Measurements from ENCODE around the gene CCDC188. TPM values are rescaled to one million over a fixed set of nuclear protein-coding genes. Genes with fewer than 3 reads are reported as not detected.

CCDC188 gene
- total RNA-seq, 1 experiment from 2014 or later = not detected

GRCh38 chr22:20157430-20158183 lies 6.8 kb upstream of the CCDC188 start:
- no peak overlapping the region for H2BK20ac ChIP-seq (ENCODE audit: low read depth, low read length, poor library complexity, severe bottlenecking)
- H3K9me3 ChIP-seq (ENCODE audit: control insufficient read depth, low read depth, low read length) = no peaks in the 10 kb centered on the region
- H3K27me3 Mint-ChIP-seq (ENCODE audit: low read depth) = no peaks in the 10 kb centered on the region
- no peaks in the 10 kb centered on the region for H3K36me3 Mint-ChIP-seq (ENCODE audit: insufficient read depth in 1 of 3, low read depth in 3 of 3)
- no peak overlapping the region for H2BK12ac ChIP-seq (ENCODE audit: insufficient read length, low read depth, low read length)
- no peak overlapping the region for H4K8ac ChIP-seq (replicated peaks; ENCODE audit: insufficient read length, low read depth, low read length)
- H3K79me1 ChIP-seq (ENCODE audit: insufficient read depth, low read depth, low read length, poor library complexity, severe bottlenecking) = no peaks in the 10 kb centered on the region
- H3K23ac ChIP-seq (ENCODE audit: insufficient read length, low read depth, low read length) = no peak overlapping the region
- H2BK120ac ChIP-seq (ENCODE audit: low read depth, low read length, poor library complexity, severe bottlenecking) = no peak overlapping the region
- no peak overlapping the region for H2BK15ac ChIP-seq (ENCODE audit: low read depth, low read length)
- no peak overlapping the region for H4K91ac ChIP-seq (ENCODE audit: insufficient read length, low read depth, low read length)
- no peak overlapping the region for H4K5ac ChIP-seq (ENCODE audit: insufficient read length, low read depth, low read length)
- H3K4ac ChIP-seq (ENCODE audit: low read depth, low read length) = no peak overlapping the region
- no peak overlapping the region for H3K4me2 ChIP-seq (ENCODE audit: insufficient read depth, insufficient read length, low read length)
- no peak overlapping the region for H3K14ac ChIP-seq (ENCODE audit: insufficient read depth, low read length)
- peaks cover 5% of the 10 kb centered on the region for H3K23me2 ChIP-seq (ENCODE audit: insufficient read length, low read depth, low read length, poor library complexity, severe bottlenecking)
- H3K4me1 ChIP-seq (ENCODE audit: insufficient read depth, low read length) = no peaks in the 10 kb centered on the region
- no peaks in the 10 kb centered on the region for H3K27me3 ChIP-seq (ENCODE audit: insufficient read depth, low read length)
- H3T11ph ChIP-seq (ENCODE audit: low read length) = no peak overlapping the region
- H3K9ac ChIP-seq (ENCODE audit: extremely low read depth, insufficient read length, low read length) = no peak overlapping the region
- no peak overlapping the region for H2BK5ac ChIP-seq (ENCODE audit: insufficient read length, low read length)
- no peak overlapping the region for H2AK5ac ChIP-seq (ENCODE audit: insufficient read length, low read length)
- H3K4me1 Mint-ChIP-seq = peaks cover 6 to 14% of the 10 kb centered on the region in 2 experiments
- no peaks in the 10 kb centered on the region for H3K79me2 ChIP-seq (ENCODE audit: insufficient read depth, low read length)
- WGBS (ENCODE audit: extremely low coverage, insufficient read length, low lambda C conversion rate) = no CpG with 5 or more reads among the region's 15 CpGs
- TF ChIP-seq, protein P1, sequence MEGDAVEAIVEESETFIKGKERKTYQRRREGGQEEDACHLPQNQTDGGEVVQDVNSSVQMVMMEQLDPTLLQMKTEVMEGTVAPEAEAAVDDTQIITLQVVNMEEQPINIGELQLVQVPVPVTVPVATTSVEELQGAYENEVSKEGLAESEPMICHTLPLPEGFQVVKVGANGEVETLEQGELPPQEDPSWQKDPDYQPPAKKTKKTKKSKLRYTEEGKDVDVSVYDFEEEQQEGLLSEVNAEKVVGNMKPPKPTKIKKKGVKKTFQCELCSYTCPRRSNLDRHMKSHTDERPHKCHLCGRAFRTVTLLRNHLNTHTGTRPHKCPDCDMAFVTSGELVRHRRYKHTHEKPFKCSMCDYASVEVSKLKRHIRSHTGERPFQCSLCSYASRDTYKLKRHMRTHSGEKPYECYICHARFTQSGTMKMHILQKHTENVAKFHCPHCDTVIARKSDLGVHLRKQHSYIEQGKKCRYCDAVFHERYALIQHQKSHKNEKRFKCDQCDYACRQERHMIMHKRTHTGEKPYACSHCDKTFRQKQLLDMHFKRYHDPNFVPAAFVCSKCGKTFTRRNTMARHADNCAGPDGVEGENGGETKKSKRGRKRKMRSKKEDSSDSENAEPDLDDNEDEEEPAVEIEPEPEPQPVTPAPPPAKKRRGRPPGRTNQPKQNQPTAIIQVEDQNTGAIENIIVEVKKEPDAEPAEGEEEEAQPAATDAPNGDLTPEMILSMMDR (conservative IDR thresholded peaks at IDR 0.05) = no peak
- no peak overlapping the region for H3K27ac ChIP-seq (ENCODE audit: insufficient read length, low read depth, low read length)
- H3K9me3 Mint-ChIP-seq = peaks cover 0 to 6% of the 10 kb centered on the region in 2 experiments; a peak in 1 of 5 replicates
- H3K56ac ChIP-seq (ENCODE audit: insufficient read length, low read depth, low read length) = no peak overlapping the region
- H2AFZ ChIP-seq (ENCODE audit: low read length) = no peak overlapping the region
- no peak overlapping the region for H3K18ac ChIP-seq (ENCODE audit: insufficient read length, low read depth, low read length)
- no peak for DNase-seq
- no peaks in the 10 kb centered on the region for H4K20me1 ChIP-seq (ENCODE audit: control insufficient read depth, insufficient read depth, insufficient read length)
- no peak overlapping the region; a peak in 1 of 7 replicates for H3K27ac Mint-ChIP-seq
- no peak overlapping the region for H3K4me3 Mint-ChIP-seq

All from H9 (cell line).